Type B pancreatic cell (in vitro differentiated cells): ENCODE data around the gene SCFD2. TPM values are rescaled to one million over a fixed set of nuclear protein-coding genes. Genes with fewer than 3 reads are reported as not detected.

Source experiments
- DNase-seq: peaks from one replicate; pipeline ENCODE4 v3.0.0; 2021; ENCODE audit warnings: mixed read lengths; ENCODE audit not compliant: unreplicated experiment; ENCODE audit errors: extremely low spot score
- H3K27ac Mint-ChIP-seq: 2 replicates; pipeline ENCODE4 v1.8.0; 2021; ENCODE audit warnings: mild to moderate bottlenecking, mixed read lengths
- H3K27me3 Mint-ChIP-seq: 2 replicates; pipeline ENCODE4 v1.8.0; 2021; ENCODE audit warnings: mixed read lengths
- H3K36me3 Mint-ChIP-seq: 2 replicates; pipeline ENCODE4 v1.8.0; 2021; ENCODE audit warnings: mixed read lengths
- H3K4me1 Mint-ChIP-seq: one replicate; pipeline ENCODE4 v1.8.0; 2021; ENCODE audit warnings: mixed read lengths; ENCODE audit not compliant: unreplicated experiment
- H3K4me3 Mint-ChIP-seq: 2 replicates; pipeline ENCODE4 v1.8.0; 2021; ENCODE audit warnings: mild to moderate bottlenecking, mixed read lengths
- H3K9me3 Mint-ChIP-seq: 2 replicates; pipeline ENCODE4 v1.8.0; 2021; ENCODE audit warnings: mixed read lengths
- CTCF ChIP-seq: fragments of 200-600 bp; sonication (generic); conservative IDR thresholded peaks from 2 replicates; pipeline ENCODE4 v1.5.0; 2021; ENCODE audit warnings: antibody characterized with exemption, mild to moderate bottlenecking
- total RNA-seq: library from RNA; stranded (reverse); gene quantifications from 2 replicates; pipeline ENCODE4 v1.2.1, GENCODE V29; 2021; ENCODE audit warnings: low replicate concordance

The SCFD2 gene
- total RNA-seq, 1 donor from 2014 or later, result 11.2 TPM

DNA sequence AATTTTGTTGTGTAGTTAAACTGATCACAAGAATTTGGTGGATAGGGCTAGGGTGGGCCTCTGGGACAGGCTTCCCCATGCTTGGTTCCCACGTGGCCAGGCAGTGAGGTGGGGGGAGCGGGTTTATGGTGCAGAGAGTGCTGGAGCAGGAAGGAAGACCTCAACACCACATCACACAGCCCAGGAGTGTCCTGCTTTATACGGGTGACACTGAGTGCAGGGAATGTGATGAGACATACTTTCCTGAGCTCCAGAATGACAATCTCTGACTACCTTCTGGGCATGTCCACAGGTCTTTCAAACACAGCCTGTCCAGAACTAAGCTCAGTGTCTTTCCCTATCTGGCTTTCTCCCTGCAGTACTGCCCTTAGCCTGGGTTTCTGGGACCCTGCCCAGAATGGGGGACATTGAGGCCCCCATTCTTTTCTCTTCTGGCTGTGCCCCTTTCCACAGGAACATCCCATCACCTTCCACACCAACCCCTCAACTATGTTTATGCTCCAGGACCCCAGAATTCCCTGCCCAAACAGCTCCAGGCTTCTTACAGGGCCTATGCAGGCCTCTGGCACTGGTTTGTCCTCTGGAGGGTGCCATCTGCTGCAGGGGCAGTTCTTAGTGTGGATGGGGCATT lies 540.3 kb downstream of the SCFD2 start:
- no peak for TF ChIP-seq CTCF
- Mint-ChIP-seq H3K4me1 (peaks cover 26% of the 10 kb centered on the region), H3K4me3 (peak overlapping the region; percentile 34), H3K27me3 (no peaks in the 10 kb centered on the region), H3K9me3 (peaks cover 9% of the 10 kb centered on the region), H3K27ac (peak overlapping the region; percentile 85), H3K36me3 (no peaks in the 10 kb centered on the region)
- DNase-seq, result no peak

DNA sequence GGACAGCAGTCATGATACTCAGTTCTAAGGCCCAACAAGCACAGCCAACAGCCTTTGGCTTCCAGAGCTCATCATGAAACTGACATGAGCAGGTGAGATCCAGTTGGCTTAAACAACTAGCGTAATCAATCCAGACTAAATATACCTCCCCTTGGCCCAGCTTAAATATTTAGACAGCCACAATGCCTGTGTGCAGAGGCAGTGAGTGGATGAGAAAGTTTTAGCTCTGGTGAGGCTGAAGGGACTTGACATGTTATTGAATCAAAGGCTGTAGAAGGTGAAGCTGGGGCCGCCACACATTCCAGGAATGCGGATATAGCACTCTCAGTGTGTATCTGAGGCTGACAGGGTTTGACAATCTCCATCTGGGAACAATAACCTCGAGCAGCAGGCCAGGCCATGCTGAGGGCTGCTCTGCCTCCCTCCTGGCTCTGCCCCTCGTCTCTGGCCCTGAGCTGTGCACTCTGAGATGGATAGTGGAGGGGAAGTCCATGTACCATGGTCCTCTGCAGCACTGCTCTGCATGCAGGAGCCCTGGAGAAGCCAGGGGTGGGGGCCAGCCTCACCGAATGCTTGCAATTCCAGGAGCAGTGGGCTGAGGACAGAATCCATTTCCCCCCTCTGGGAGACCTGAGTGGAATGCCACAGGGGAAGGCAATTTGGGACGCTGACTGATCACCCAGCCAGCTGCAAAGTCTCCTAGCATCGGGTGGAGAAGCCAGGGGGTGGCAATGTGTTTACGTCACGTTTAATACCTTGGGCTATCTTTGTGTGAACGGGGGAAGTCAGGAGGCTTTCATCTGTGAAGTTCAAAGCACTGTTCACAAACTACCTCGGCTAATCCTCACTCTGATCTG lies 541.0 kb downstream of the SCFD2 start:
- Mint-ChIP-seq H3K4me3 (peak overlapping the region; percentile 34), H3K9me3 (peaks cover 9% of the 10 kb centered on the region), H3K27ac (peak overlapping the region; percentile 85)

DNA sequence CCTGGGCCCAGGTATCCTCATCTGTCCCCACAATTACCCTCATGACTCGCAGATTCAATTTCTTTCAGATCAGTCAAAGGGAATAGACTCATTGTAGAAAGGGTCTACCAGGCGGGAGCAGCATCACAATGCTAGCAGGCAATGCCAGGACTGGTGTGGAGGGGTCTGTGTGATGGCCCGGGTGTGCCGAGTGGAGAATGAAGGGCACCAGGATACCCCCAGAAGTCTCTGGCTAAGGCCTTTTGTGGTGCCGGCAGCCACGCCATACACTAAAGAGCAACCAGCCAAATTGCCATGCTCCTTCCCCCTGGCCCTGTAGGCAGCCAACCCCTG lies 541.6 kb downstream of the SCFD2 start:
- peak overlapping the region; percentile 34 for H3K4me3 Mint-ChIP-seq
- no peak for TF ChIP-seq CTCF
- peaks cover 25% of the 10 kb centered on the region for H3K4me1 Mint-ChIP-seq
- peak overlapping the region; percentile 85 for H3K27ac Mint-ChIP-seq
- H3K27me3 Mint-ChIP-seq, result no peaks in the 10 kb centered on the region
- DNase-seq, result no peak
- peaks cover 9% of the 10 kb centered on the region for H3K9me3 Mint-ChIP-seq
- H3K36me3 Mint-ChIP-seq, result no peaks in the 10 kb centered on the region

More for the DNA sequence above, 541.0 kb downstream of the SCFD2 start:
- TF ChIP-seq CTCF, result no peak
- peaks cover 26% of the 10 kb centered on the region for H3K4me1 Mint-ChIP-seq
- H3K36me3 Mint-ChIP-seq, result no peaks in the 10 kb centered on the region
- DNase-seq, result no peak
- H3K27me3 Mint-ChIP-seq, result no peaks in the 10 kb centered on the region

DNA sequence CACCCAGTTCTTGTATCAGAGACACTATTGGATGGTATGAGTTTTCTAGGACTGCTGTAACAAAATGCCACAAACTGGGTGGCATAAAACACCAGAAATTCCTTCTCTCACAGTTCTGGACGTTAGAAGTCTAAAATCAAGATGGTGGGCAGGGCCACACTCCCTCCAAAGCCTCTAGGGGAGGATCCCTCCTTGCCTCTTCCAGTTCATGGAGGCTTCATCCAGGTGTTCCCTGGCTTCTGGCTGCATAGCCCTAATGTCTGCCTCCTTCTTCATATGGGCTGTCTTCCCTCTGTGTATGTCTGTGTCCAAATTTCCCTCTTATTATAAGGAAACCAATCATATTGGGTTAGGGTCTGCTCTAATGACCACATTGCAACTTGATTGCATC lies 542.2 kb downstream of the SCFD2 start:
- peaks cover 20% of the 10 kb centered on the region for H3K4me1 Mint-ChIP-seq
- no peak for TF ChIP-seq CTCF
- H3K36me3 Mint-ChIP-seq, result no peaks in the 10 kb centered on the region
- peaks cover 9% of the 10 kb centered on the region for H3K9me3 Mint-ChIP-seq
- H3K27me3 Mint-ChIP-seq, result no peaks in the 10 kb centered on the region
- DNase-seq, result no peak
- H3K4me3 Mint-ChIP-seq, result no peak overlapping the region
- no peak overlapping the region for H3K27ac Mint-ChIP-seq

Other genes with a start within 250 kb of the SCFD2 start
- gene FIP1L1, start 11.6 kb upstream of the SCFD2 start, total RNA-seq, result 48.1 and 60.2 TPM in 2 replicates
- 5.3 and 7.4 TPM in 2 replicates for gene LNX1, start 225.4 kb upstream of the SCFD2 start, total RNA-seq